Hepatocyte (in vitro differentiated cells): ENCODE data around the gene BEND7.

Experiments
- CTCF ChIP-seq: fragments of 200-600 bp; sonication (generic); IDR thresholded peaks from 2 replicates; pipeline ENCODE4 v1.5.1; 2016; ENCODE audit warnings: antibody characterized with exemption, mild to moderate bottlenecking; ENCODE audit not compliant: poor library complexity
- EZH2 ChIP-seq: fragments of 200-600 bp; sonication (generic); IDR thresholded peaks from 2 replicates; pipeline ENCODE4 v1.6.1; 2016; ENCODE audit warnings: antibody characterized with exemption, mild to moderate bottlenecking, borderline replicate concordance
- EZH2phosphoT487 ChIP-seq: fragments of 200-600 bp; sonication (generic); IDR thresholded peaks from one replicate; pipeline ENCODE4 v1.6.1; 2018; ENCODE audit warnings: antibody characterized with exemption, mild to moderate bottlenecking, low read depth, moderate library complexity; ENCODE audit not compliant: unreplicated experiment, severe bottlenecking

- TF ChIP-seq CTCF (no peak), EZH2 (no peak), EZH2phosphoT487 (no peak)
These were observed 1.0 kb downstream of the BEND7 start for GRCh38 chr10:13527864-13528122.
